Measurements from ENCODE around the gene ZNF609. TPM values are rescaled to one million over a fixed set of nuclear protein-coding genes. Genes with fewer than 3 reads are reported as not detected.

ZNF609 gene
- total RNA-seq, 1 experiment from 2014 or later, result 31.0 TPM

- H3K4me1 ChIP-seq (ENCODE audit: control insufficient read depth in 1 of 2, insufficient read depth in 2 of 2, low read length in 2 of 2), result peaks cover 20 to 33% of the 10 kb centered on the region in 2 experiments; a peak in 3 of 4 replicates
- no peaks in the 10 kb centered on the region for H3K9me2 ChIP-seq (ENCODE audit: insufficient read depth)
- H3K27me3 ChIP-seq (ENCODE audit: insufficient read depth, low read length), result no peaks in the 10 kb centered on the region
- H3K9me3 ChIP-seq (ENCODE audit: control insufficient read depth in 1 of 2, insufficient read depth in 1 of 2, low read depth in 1 of 2, low read length in 2 of 2), result no peaks in the 10 kb centered on the region
- ChIA-PET RAD21 (ENCODE audit: low non-redundant PET in 1 of 2, low total read pairs in 2 of 2, uncharacterized antibody in 2 of 2, unreplicated experiment in 2 of 2) (no interaction called here), POLR2A (no interaction called here), CTCF (no interaction called here)
- H3K4me3 ChIP-seq (replicated peaks in 1 of 2; ENCODE audit: low read depth in 1 of 2, low read length in 2 of 2), result no peak overlapping the region
- no peaks in the 10 kb centered on the region for H4K20me1 ChIP-seq (ENCODE audit: insufficient read depth)
- TF ChIP-seq EZH2phosphoT487 (IDR thresholded peaks at IDR 0.05; ENCODE audit: borderline replicate concordance) (no peak), RAD21 (IDR thresholded peaks at IDR 0.05; ENCODE audit: low read depth) (no peak), POLR2A (IDR thresholded peaks at IDR 0.05; ENCODE audit: borderline replicate concordance, extremely low read depth, insufficient read depth, insufficient read length) (no peak), ELF1 (IDR thresholded peaks at IDR 0.05; ENCODE audit: borderline replicate concordance, low read depth) (no peak)
- H3K27ac ChIP-seq (ENCODE audit: low read depth, low read length), result no peak overlapping the region
- peaks cover 94% of the 10 kb centered on the region for H3K79me2 ChIP-seq (ENCODE audit: insufficient read depth, low read length)
- no TSS peak for BruUV-seq (replicated peaks)
- no peak overlapping the region for H3K4me2 ChIP-seq (ENCODE audit: low read length)
- no peak for ATAC-seq
- H3K36me3 ChIP-seq (ENCODE audit: control insufficient read depth in 1 of 2, insufficient read depth in 2 of 2, low read length in 2 of 2), result no peaks in the 10 kb centered on the region
- no peak for DNase-seq (ENCODE audit: low read depth, low spot score)
- H3K9ac ChIP-seq (ENCODE audit: low read length), result no peak overlapping the region
- H2AFZ ChIP-seq (ENCODE audit: low read depth, low read length, poor library complexity, severe bottlenecking), result no peak overlapping the region
- intact Hi-C loops (cut with micrococcal nuclease), result no loop called here
These were observed 68.5 kb downstream of the ZNF609 start for GRCh38 chr15:64528871-64529270.

GRCh38 chr15:64530472-64530871 lies 70.1 kb downstream of the ZNF609 start:
- no peak for TF ChIP-seq TCF7L2 (IDR thresholded peaks at IDR 0.05; ENCODE audit: borderline replicate concordance, extremely low read depth, insufficient read depth, insufficient read length)
- TF ChIP-seq CEBPB (IDR thresholded peaks at IDR 0.05; ENCODE audit: low read depth), result no peak
- TF ChIP-seq POLR2AphosphoS5 (IDR thresholded peaks at IDR 0.05; ENCODE audit: low read depth, low read length), result no peak
- no peak for TF ChIP-seq SP1 (IDR thresholded peaks at IDR 0.05; ENCODE audit: low read depth)
- TF ChIP-seq ZNF274 (IDR thresholded peaks at IDR 0.05; ENCODE audit: low read depth, low read length), result no peak
- no peak for TF ChIP-seq FOSL1 (IDR thresholded peaks at IDR 0.05; ENCODE audit: low read depth)
- TF ChIP-seq ZBTB33 (IDR thresholded peaks at IDR 0.05; ENCODE audit: extremely low read depth, insufficient replicate concordance, low read length), result no peak
- TF ChIP-seq YY1 (IDR thresholded peaks at IDR 0.05; ENCODE audit: extremely low read depth, insufficient replicate concordance, low read depth, low read length), result no peak
- TF ChIP-seq ATF3 (IDR thresholded peaks at IDR 0.05), result no peak
- no peak for TF ChIP-seq SIN3A (IDR thresholded peaks at IDR 0.05; ENCODE audit: low read depth)
- no peak for TF ChIP-seq CBX3 (IDR thresholded peaks at IDR 0.05; ENCODE audit: low read depth)
- no peak for TF ChIP-seq ELF1 (IDR thresholded peaks at IDR 0.05; ENCODE audit: borderline replicate concordance, low read depth)
- TF ChIP-seq EZH2phosphoT487 (IDR thresholded peaks at IDR 0.05; ENCODE audit: borderline replicate concordance), result no peak
- TF ChIP-seq RAD21 (IDR thresholded peaks at IDR 0.05; ENCODE audit: low read depth), result no peak
- no peak for TF ChIP-seq REST (IDR thresholded peaks at IDR 0.05; ENCODE audit: low read depth)
- H3K79me2 ChIP-seq (ENCODE audit: insufficient read depth, low read length), result peaks cover 94% of the 10 kb centered on the region
- H3K4me2 ChIP-seq (ENCODE audit: low read length), result no peak overlapping the region
- H3K9me2 ChIP-seq (ENCODE audit: insufficient read depth), result no peaks in the 10 kb centered on the region
- ATAC-seq (no peak), DNase-seq (ENCODE audit: low read depth, low spot score) (no peak)
- no peaks in the 10 kb centered on the region for H3K36me3 ChIP-seq (ENCODE audit: control insufficient read depth in 1 of 2, insufficient read depth in 2 of 2, low read length in 2 of 2)
- intact Hi-C loops (cut with micrococcal nuclease), result no loop called here
- no peak overlapping the region for H3K9ac ChIP-seq (ENCODE audit: low read length)
- POLR2A ChIA-PET, result no interaction called here
- no peaks in the 10 kb centered on the region for H3K27me3 ChIP-seq (ENCODE audit: insufficient read depth, low read length)
- RAD21 ChIA-PET (ENCODE audit: low non-redundant PET in 1 of 2, low total read pairs in 2 of 2, uncharacterized antibody in 2 of 2, unreplicated experiment in 2 of 2), result no interaction called here
- H3K27ac ChIP-seq (ENCODE audit: low read depth, low read length), result no peak overlapping the region
- CTCF ChIA-PET, result no interaction called here
- H3K9me3 ChIP-seq (ENCODE audit: control insufficient read depth in 1 of 2, insufficient read depth in 1 of 2, low read depth in 1 of 2, low read length in 2 of 2), result no peaks in the 10 kb centered on the region
- H2AFZ ChIP-seq (ENCODE audit: low read depth, low read length, poor library complexity, severe bottlenecking), result no peak overlapping the region
- BruUV-seq (replicated peaks), result no TSS peak
- no peaks in the 10 kb centered on the region for H4K20me1 ChIP-seq (ENCODE audit: insufficient read depth)
- no peak overlapping the region for H3K4me3 ChIP-seq (replicated peaks in 1 of 2; ENCODE audit: low read depth in 1 of 2, low read length in 2 of 2)
- H3K4me1 ChIP-seq (ENCODE audit: control insufficient read depth in 1 of 2, insufficient read depth in 2 of 2, low read length in 2 of 2), result peaks cover 15 to 24% of the 10 kb centered on the region in 2 experiments
